Measurements from ENCODE around the gene PPME1. TPM values are rescaled to one million over a fixed set of nuclear protein-coding genes. Genes with fewer than 3 reads are reported as not detected.
"Not testable (repeated sequence)": the region's sequence is repeated elsewhere in the genome, so short reads cannot be mapped to it uniquely, and the experiment has no call there.

Gene PPME1
- total RNA-seq, 1 donor from 2014 or later = 46.8 TPM

- TF ChIP-seq, protein P1, sequence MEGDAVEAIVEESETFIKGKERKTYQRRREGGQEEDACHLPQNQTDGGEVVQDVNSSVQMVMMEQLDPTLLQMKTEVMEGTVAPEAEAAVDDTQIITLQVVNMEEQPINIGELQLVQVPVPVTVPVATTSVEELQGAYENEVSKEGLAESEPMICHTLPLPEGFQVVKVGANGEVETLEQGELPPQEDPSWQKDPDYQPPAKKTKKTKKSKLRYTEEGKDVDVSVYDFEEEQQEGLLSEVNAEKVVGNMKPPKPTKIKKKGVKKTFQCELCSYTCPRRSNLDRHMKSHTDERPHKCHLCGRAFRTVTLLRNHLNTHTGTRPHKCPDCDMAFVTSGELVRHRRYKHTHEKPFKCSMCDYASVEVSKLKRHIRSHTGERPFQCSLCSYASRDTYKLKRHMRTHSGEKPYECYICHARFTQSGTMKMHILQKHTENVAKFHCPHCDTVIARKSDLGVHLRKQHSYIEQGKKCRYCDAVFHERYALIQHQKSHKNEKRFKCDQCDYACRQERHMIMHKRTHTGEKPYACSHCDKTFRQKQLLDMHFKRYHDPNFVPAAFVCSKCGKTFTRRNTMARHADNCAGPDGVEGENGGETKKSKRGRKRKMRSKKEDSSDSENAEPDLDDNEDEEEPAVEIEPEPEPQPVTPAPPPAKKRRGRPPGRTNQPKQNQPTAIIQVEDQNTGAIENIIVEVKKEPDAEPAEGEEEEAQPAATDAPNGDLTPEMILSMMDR (conservative IDR thresholded peaks at IDR 0.05; ENCODE audit: low read depth, low read length) = no peak
- H3K4me3 ChIP-seq (ENCODE audit: low read depth, low read length) = no peak overlapping the region
- no peak for DNase-seq (ENCODE audit: low read depth)
Measured at GRCh38 chr11:74135127-74135840, 35.8 kb upstream of the PPME1 start.

DNA sequence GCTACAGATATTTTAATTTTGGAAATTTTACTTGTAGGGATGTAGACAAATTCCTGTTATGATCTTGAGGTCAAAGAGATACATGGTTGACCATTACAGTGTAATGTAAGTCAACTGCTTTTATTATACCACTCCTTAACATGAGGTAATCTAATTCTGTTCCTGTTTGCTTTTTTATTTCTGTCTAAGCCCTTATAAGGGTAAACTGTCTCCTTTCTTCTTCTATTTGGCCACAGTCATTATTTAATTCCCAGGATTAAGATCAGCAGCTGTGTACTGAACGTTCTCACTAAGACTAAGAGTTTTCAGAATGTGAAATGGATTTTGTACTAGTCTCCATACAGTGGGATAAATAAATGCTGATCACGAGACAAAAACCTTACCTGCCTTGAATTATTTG lies 33.1 kb upstream of the PPME1 start:
- no peak for DNase-seq (ENCODE audit: low read depth)
- TF ChIP-seq, protein P1 (conservative IDR thresholded peaks at IDR 0.05; ENCODE audit: low read depth, low read length) = no peak
- no peak overlapping the region for H3K4me3 ChIP-seq (ENCODE audit: low read depth, low read length)

- TF ChIP-seq, protein P1 (conservative IDR thresholded peaks at IDR 0.05; ENCODE audit: low read depth, low read length) = no peak
- H3K4me3 ChIP-seq (ENCODE audit: low read depth, low read length) = no peak overlapping the region
- DNase-seq (ENCODE audit: low read depth) = peak; percentile 92
Measured at GRCh38 chr11:74138572-74138971, 32.5 kb upstream of the PPME1 start.

GRCh38 chr11:74139151-74139918 lies 31.8 kb upstream of the PPME1 start:
- DNase-seq (ENCODE audit: low read depth) = no peak
- TF ChIP-seq, protein P1 (conservative IDR thresholded peaks at IDR 0.05; ENCODE audit: low read depth, low read length) = no peak
- no peak overlapping the region for H3K4me3 ChIP-seq (ENCODE audit: low read depth, low read length)

DNA sequence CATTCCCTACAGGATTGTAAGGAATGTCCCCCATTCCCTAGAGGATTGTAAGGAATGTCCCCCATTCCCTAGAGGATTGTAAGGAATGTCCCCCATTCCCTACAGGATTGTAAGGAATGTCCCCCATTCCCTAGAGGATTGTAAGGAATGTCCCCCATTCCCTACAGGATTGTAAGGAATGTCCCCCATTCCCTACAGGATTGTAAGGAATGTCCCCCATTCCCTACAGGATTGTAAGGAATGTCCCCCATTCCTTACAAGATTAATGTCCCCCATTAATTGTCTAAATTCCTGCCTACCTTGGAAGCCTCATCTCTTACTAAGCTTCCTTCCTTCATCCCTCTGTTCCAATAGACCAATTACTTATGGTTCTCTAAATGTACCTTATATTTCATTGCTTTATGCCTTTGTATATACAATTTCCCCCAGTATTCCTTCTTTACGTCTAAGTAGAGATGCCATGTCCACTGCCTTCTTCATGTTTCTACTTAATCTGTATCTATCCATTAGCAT lies 31.1 kb upstream of the PPME1 start:
- not testable (repeated sequence) for DNase-seq (ENCODE audit: low read depth); H3K4me3 ChIP-seq (ENCODE audit: low read depth, low read length)

DNA sequence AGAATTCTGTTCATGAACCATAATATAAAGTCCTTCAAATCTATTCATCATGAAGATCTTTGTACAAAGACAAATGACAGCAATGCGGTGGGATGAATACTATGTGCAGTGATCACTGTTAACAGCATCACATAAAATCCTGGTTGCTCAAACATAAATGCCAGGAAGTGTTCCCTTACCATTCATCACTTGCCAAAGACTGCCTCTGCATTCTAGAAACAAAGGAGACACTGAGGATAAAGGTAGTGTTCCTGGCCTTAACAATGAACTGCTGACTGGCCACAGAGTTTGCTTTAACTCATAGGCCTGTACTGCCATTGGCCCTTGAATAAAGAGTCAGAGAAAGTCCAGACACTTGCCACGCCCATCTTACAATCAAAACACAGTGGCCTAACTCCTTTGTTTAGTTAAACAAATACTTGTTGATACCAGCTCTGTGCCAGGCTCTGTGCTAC lies 29.8 kb upstream of the PPME1 start:
- DNase-seq (ENCODE audit: low read depth) = no peak
- TF ChIP-seq, protein P1 (conservative IDR thresholded peaks at IDR 0.05; ENCODE audit: low read depth, low read length) = no peak

DNA sequence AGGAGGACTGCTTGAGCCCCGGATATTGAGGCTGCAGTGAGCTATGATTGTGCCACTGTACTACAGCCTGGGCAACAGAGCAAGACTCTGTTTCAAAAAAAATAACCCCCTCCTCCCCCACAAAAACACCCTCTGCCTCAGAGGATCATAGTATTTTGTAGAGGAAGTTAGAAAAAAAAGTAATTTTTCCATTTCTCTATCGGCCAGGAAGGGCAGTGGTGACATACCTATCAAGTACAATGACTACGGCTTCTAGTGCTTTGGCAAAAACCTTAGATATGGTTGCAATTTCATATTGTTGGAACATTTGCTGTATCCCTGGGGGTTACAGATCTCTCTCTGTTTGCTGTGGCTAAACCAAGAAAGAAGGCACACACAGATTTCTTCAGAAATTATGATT lies 29.2 kb upstream of the PPME1 start:
- TF ChIP-seq, protein P1 (conservative IDR thresholded peaks at IDR 0.05; ENCODE audit: low read depth, low read length) = no peak
- DNase-seq (ENCODE audit: low read depth) = no peak
- no peak overlapping the region for H3K4me3 ChIP-seq (ENCODE audit: low read depth, low read length)

More for the DNA sequence above, 29.8 kb upstream of the PPME1 start:
- no peak overlapping the region for H3K4me3 ChIP-seq (ENCODE audit: low read depth, low read length)
